Mesothelial cell of epicardium (in vitro differentiated cells): ENCODE results near the gene STPG2. TPM values are rescaled to one million over a fixed set of nuclear protein-coding genes. Genes with fewer than 3 reads are reported as not detected.

Experiments
- DNase-seq, 2 experiments: peaks; one replicate each; pipeline ENCODE4 v3.0.0; 2021; ENCODE audit warnings: low spot score in 2 of 2; ENCODE audit not compliant: unreplicated experiment in 2 of 2
- H3K27ac Mint-ChIP-seq: 2 replicates; pipeline ENCODE4 v1.8.0; 2021; ENCODE audit warnings: mixed read lengths
- H3K27me3 Mint-ChIP-seq: 2 replicates; pipeline ENCODE4 v1.8.0; 2021; ENCODE audit warnings: low read depth, mixed read lengths
- H3K36me3 Mint-ChIP-seq: 2 replicates; pipeline ENCODE4 v1.8.0; 2021; ENCODE audit warnings: mixed read lengths
- H3K4me1 Mint-ChIP-seq: 2 replicates; pipeline ENCODE4 v1.8.0; 2021; ENCODE audit warnings: mixed read lengths
- H3K4me3 Mint-ChIP-seq: 2 replicates; pipeline ENCODE4 v1.8.0; 2021; ENCODE audit warnings: mild to moderate bottlenecking, moderate library complexity, mixed read lengths
- H3K9me3 Mint-ChIP-seq: 2 replicates; pipeline ENCODE4 v1.8.0; 2021; ENCODE audit warnings: mixed read lengths
- total RNA-seq: library from RNA; stranded (reverse); gene quantifications from 3 replicates; pipeline ENCODE4 v1.2.1, GENCODE V29; 2021
- TF ChIP-seq, protein P1 (sequence below): fragments of 200-600 bp; sonication (generic); IDR thresholded peaks from one replicate; pipeline ENCODE4 v1.5.0; 2021; ENCODE audit warnings: antibody characterized with exemption; ENCODE audit not compliant: unreplicated experiment

STPG2 gene
- total RNA-seq, 1 donor from 2014 or later: 0.85 TPM

DNA sequence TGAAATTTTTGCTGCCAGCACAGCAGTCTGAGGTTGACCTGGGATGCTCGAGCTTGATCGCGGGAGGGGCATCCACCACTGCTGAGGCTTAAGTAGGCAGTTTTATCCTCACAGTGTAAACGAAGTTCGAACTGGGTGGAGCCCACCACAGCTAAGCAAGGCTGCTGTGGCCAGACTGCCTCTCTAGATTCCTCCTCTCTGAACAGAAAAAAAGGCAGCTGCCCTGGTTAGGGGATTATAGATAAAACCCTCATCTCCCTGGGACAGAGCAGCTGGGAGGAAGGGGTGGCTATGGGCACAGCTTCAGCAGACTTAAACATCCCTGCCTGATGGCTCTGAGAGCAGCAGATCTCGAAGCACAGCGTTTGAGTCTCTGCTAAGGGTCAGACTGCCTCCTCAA, 314.6 kb downstream of the STPG2 start:
- peaks cover 6% of the 10 kb centered on the region for H3K36me3 Mint-ChIP-seq
- peaks cover 5% of the 10 kb centered on the region for H3K4me1 Mint-ChIP-seq
- no peaks in the 10 kb centered on the region for H3K27me3 Mint-ChIP-seq
- no peak for DNase-seq
- TF ChIP-seq, protein P1, sequence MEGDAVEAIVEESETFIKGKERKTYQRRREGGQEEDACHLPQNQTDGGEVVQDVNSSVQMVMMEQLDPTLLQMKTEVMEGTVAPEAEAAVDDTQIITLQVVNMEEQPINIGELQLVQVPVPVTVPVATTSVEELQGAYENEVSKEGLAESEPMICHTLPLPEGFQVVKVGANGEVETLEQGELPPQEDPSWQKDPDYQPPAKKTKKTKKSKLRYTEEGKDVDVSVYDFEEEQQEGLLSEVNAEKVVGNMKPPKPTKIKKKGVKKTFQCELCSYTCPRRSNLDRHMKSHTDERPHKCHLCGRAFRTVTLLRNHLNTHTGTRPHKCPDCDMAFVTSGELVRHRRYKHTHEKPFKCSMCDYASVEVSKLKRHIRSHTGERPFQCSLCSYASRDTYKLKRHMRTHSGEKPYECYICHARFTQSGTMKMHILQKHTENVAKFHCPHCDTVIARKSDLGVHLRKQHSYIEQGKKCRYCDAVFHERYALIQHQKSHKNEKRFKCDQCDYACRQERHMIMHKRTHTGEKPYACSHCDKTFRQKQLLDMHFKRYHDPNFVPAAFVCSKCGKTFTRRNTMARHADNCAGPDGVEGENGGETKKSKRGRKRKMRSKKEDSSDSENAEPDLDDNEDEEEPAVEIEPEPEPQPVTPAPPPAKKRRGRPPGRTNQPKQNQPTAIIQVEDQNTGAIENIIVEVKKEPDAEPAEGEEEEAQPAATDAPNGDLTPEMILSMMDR: no peak
- H3K4me3 Mint-ChIP-seq: no peak overlapping the region
- no peak overlapping the region for H3K27ac Mint-ChIP-seq
- peaks cover 36% of the 10 kb centered on the region for H3K9me3 Mint-ChIP-seq

DNA sequence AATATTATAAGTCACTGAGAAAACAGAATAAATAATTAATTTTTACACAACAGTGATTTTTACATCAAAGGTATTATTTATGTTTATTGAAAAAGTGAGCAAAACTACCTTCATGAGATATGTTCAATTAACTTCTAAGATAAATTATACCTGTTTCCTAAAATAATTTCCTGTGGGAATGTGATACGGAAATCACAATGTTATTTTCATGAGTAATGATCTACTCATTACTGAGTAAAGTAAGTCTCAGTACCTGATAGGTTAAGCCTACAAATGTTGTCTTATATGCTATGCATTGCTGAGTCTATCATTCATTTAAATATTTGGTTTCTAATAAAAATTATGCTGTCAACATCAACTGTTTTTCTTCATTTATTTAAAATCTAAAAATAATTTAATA, 324.0 kb downstream of the STPG2 start:
- H3K4me3 Mint-ChIP-seq: no peak overlapping the region
- TF ChIP-seq, protein P1: no peak
- peaks cover 3% of the 10 kb centered on the region for H3K4me1 Mint-ChIP-seq
- no peak overlapping the region for H3K27ac Mint-ChIP-seq
- no peaks in the 10 kb centered on the region for H3K27me3 Mint-ChIP-seq
- H3K9me3 Mint-ChIP-seq: peaks cover 19% of the 10 kb centered on the region
- no peak for DNase-seq
- H3K36me3 Mint-ChIP-seq: no peaks in the 10 kb centered on the region

DNA sequence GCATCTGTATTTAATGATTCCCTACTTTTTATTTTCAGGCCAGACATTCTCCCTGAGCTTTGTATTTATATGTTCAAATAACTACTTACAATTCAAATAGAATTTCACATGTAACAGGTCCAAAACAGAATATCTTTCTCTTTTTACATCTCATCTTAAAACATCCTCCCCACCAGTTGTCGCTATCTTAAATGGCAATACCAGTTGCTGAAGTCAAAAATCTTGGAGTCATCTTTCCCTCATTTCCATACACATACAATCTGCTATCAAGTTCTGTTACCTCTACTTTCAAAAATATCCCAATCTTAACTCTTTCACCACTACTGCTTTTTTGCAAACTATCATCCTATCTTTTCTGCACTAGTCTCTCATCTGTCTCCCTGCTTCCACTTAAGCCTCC, 330.5 kb downstream of the STPG2 start:
- peaks cover 7% of the 10 kb centered on the region for H3K4me1 Mint-ChIP-seq
- H3K36me3 Mint-ChIP-seq: no peaks in the 10 kb centered on the region
- no peak overlapping the region for H3K4me3 Mint-ChIP-seq
- no peaks in the 10 kb centered on the region for H3K9me3 Mint-ChIP-seq
- no peak for DNase-seq
- TF ChIP-seq, protein P1: no peak
- H3K27me3 Mint-ChIP-seq: no peaks in the 10 kb centered on the region
- no peak overlapping the region for H3K27ac Mint-ChIP-seq

DNA sequence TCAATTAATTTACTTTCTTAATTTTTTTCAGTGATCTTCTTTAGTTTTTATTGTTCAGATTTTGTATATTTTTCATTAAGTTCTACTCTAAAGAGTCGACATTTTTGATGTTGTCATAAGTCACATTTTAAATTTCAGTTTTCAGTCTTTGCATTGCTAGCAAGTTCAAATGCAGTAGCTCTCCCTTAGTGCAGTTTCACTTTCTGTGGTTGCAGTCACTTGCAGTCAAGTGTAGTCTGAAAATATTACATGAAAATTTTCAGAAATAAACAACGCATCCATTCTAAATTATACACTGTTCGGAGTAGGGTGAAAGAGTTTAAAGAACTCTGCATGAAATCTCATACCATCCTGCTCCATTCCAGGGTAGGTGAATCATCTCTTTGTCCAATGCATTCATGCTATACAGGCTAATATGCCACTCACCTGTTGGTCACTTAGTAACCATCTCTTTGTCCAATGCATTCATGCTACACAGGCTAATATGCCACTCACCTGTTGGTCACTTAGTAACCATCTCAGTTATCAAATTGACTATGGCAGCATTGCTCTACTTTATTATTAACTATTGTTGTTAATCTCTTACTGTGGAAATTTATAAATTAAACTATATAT, 356.9 kb downstream of the STPG2 start:
- no peak for DNase-seq
- Mint-ChIP-seq H3K4me1 (no peaks in the 10 kb centered on the region), H3K27me3 (no peaks in the 10 kb centered on the region), H3K4me3 (no peak overlapping the region), H3K9me3 (peaks cover 19% of the 10 kb centered on the region), H3K27ac (no peak overlapping the region), H3K36me3 (no peaks in the 10 kb centered on the region)
- TF ChIP-seq, protein P1: no peak

DNA sequence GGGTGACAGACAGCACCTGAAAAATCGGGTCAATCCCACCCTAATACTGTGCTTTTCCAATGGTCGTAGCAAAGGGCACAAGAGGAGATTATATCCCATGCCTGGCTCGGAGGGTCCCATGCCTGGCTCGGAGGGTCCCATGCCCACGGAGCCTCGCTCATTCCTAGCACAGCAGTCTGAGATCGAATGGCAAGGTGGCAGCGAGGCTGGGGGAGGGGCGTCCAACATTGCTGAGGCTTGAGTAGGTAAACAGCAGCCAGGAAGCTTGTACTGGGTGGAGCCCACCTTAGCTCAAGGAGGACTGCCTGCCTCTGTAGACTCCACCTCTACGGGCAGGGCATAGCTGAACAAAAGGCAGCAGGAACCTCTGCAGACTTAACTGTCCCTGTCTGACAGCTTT, 365.1 kb downstream of the STPG2 start:
- H3K9me3 Mint-ChIP-seq: peaks cover 16% of the 10 kb centered on the region
- TF ChIP-seq, protein P1: no peak
- H3K4me3 Mint-ChIP-seq: no peak overlapping the region
- H3K4me1 Mint-ChIP-seq: no peaks in the 10 kb centered on the region
- peaks cover 2% of the 10 kb centered on the region for H3K27me3 Mint-ChIP-seq
- no peaks in the 10 kb centered on the region for H3K36me3 Mint-ChIP-seq
- no peak overlapping the region for H3K27ac Mint-ChIP-seq
- no peak for DNase-seq
